OCI-LY7 (cell line): ENCODE data around the gene TMEM123.

Experiments used
- CTCF ChIP-seq: fragments of 200-600 bp; sonication (generic); conservative IDR thresholded peaks from 2 replicates; pipeline ENCODE4 v1.5.1; 2014; ENCODE audit warnings: mild to moderate bottlenecking, antibody characterized with exemption, low read length, moderate library complexity, mixed read lengths
- EZH2phosphoT487 ChIP-seq: fragments of 200-600 bp; sonication (generic); IDR thresholded peaks from 2 replicates; pipeline ENCODE4 v1.6.1; 2018; ENCODE audit warnings: low read depth, borderline replicate concordance, mild to moderate bottlenecking, mixed run types, antibody characterized with exemption, low read length, moderate library complexity, mixed read lengths

DNA sequence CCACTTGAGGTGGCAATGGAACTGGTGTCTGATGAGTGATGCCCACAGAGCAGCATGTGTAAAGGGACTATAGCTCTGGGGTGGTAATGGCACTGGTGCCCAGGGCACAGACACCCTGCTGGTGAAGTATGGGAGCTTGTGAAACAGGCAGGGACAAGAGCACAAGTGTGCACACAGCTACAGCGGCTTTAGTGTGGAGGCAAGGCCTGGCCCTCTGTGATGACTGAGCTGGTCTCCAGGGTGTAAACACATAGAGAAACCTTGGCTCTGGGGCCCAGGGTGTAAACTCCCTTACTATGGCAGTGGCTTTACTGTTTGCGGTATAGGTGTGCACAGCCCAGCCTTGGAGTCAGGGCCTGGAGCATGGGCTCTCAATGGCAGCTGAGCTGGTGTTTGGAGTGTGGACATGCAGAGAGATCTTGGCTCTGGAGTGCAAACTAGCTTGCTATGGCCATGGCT, 59.3 kb downstream of the TMEM123 start:
- TF ChIP-seq CTCF (no peak; the same call in 1 of the 2 replicates), EZH2phosphoT487 (no peak)
